GM18508 (cell line): ENCODE results near the gene PDP2.
"Not testable (repeated sequence)": the region's sequence is repeated elsewhere in the genome, so short reads cannot be mapped to it uniquely, and the experiment has no call there.

Experiments
- ATAC-seq: cut with Tn5 transposase; IDR thresholded peaks from one replicate; pipeline ENCODE4 v1.9.1; 2021; ENCODE audit warnings: moderate number of reproducible peaks; ENCODE audit not compliant: insufficient read depth, unreplicated experiment

PDP2 gene

GRCh38 chr16:66933776-66934137 is 53.4 kb downstream of the PDP2 start:
- no peak for ATAC-seq

- no peak for ATAC-seq
These were observed 54.0 kb downstream of the PDP2 start, which contains the start of gene CIAO2B for GRCh38 chr16:66934138-66934838. Gene CIAO2B, minus strand, starts transcription at chr16:66934402. Its CDS starts 38 bp downstream, at chr16:66934364.

- ATAC-seq = not testable (repeated sequence)
These were observed 54.6 kb downstream of the PDP2 start for GRCh38 chr16:66934839-66935313.

GRCh38 chr16:66935314-66936011 is 55.1 kb downstream of the PDP2 start, which contains the start of gene CES2:
Gene CES2, plus strand, starts transcription at chr16:66935516. Its CDS starts 120 bp downstream, at chr16:66935636.
- ATAC-seq = no peak

- ATAC-seq = no peak
These were observed 56.1 kb downstream of the PDP2 start for GRCh38 chr16:66936462-66936861.

GRCh38 chr16:66936889-66937554 is 56.7 kb downstream of the PDP2 start:
- ATAC-seq = no peak

GRCh38 chr16:66937725-66938337 is 57.5 kb downstream of the PDP2 start:
- ATAC-seq = no peak

GRCh38 chr16:66939366-66939765 is 59.1 kb downstream of the PDP2 start:
- ATAC-seq = no peak

- ATAC-seq = no peak
These were observed 59.9 kb downstream of the PDP2 start for GRCh38 chr16:66940236-66940635.
